ENCODE data around the gene TIGD1. TPM values are rescaled to one million over a fixed set of nuclear protein-coding genes. Genes with fewer than 3 reads are reported as not detected.

Gene TIGD1
- total and polyA plus RNA-seq, 10 donors = 4.4 to 13.5 (median 8.4) TPM

DNA sequence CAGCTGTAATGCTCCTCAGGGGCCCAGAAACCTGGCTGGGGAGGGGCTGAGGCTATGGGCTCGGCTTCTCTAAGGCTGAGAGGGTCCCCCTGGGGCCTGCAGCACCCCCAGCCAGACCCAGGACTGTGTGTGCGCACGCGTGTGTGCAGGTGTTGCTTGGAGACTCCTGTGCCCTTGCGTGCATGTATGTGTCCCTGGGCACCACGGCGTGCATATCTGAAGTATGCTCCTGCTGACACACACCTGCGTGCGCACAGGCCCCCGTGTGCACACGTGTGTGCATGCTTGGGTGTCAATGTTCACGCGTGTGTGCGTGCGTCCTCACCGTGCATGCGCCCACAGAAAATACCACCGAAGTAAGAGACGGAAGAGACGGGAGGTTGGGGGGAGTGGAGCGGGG, 47.8 kb downstream of the TIGD1 start:
- Histone ChIP-seq H3K36me3 (no peaks in the 10 kb centered on the region), H3K27ac (no peak overlapping the region), H3K4me1 (peaks cover 0 to 31% (median 23%) of the 10 kb centered on the region in 6 donors), H3K9me3 (no peaks in the 10 kb centered on the region), H3K4me3 (peak overlapping the region in 3 of 8 donors; percentile 33 to 64 (median 39)), H3K27me3 (replicated peaks in 1 of 7) (peaks cover 4 to 81% (median 28%) of the 10 kb centered on the region in 7 donors)
- intact Hi-C loops (cut with DNase I; ENCODE audit: low total_unique reads) = no loop called here
- DNase-seq = no peak
- TF ChIP-seq, protein P1, sequence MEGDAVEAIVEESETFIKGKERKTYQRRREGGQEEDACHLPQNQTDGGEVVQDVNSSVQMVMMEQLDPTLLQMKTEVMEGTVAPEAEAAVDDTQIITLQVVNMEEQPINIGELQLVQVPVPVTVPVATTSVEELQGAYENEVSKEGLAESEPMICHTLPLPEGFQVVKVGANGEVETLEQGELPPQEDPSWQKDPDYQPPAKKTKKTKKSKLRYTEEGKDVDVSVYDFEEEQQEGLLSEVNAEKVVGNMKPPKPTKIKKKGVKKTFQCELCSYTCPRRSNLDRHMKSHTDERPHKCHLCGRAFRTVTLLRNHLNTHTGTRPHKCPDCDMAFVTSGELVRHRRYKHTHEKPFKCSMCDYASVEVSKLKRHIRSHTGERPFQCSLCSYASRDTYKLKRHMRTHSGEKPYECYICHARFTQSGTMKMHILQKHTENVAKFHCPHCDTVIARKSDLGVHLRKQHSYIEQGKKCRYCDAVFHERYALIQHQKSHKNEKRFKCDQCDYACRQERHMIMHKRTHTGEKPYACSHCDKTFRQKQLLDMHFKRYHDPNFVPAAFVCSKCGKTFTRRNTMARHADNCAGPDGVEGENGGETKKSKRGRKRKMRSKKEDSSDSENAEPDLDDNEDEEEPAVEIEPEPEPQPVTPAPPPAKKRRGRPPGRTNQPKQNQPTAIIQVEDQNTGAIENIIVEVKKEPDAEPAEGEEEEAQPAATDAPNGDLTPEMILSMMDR (IDR thresholded peaks at IDR 0.05 in 8 of 11, conservative IDR thresholded peaks at IDR 0.05 in 3 of 11) = no peak
- no peak for TF ChIP-seq POLR2AphosphoS5 (IDR thresholded peaks at IDR 0.05)
- no peak for TF ChIP-seq POLR2A (IDR thresholded peaks at IDR 0.05)
- WGBS, 5 donors = 11 to 34% (median 15%) methylated on average over 3 to 21 of the region's 21 CpGs

DNA sequence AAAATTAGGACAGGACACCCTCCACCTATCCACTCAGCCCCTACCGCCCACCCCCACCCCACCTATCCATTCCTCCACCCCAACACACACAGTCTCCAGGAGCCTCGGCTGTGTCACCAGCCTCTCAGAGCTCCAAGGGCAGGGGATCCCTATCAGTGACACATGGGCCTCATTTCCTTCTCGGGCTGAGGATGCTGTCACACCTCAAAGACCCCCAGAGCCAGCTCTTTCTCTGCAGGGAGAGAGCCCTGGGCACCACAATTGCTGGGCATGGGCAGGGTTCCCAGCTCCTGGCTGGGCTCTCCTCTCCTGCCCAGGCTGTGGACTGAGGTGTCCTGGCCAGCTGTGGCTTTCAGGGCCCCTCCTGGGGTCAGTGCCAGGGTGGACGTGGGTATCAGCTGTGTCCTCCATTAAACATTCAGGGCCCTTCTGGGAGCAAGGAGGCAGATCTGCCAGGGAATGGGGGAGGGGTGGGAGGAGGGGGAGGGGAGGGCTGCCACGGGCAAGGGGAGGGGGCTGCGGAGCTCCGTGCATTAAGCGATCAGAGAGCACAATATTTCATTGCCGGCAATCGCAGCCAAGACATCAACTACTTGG, 48.5 kb downstream of the TIGD1 start:
- Histone ChIP-seq H3K4me3 (no peak overlapping the region), H3K4me1 (peaks cover 0 to 31% (median 23%) of the 10 kb centered on the region in 6 donors), H3K9me3 (no peaks in the 10 kb centered on the region), H3K27me3 (replicated peaks in 1 of 7) (peaks cover 4 to 81% (median 28%) of the 10 kb centered on the region in 7 donors), H3K36me3 (no peaks in the 10 kb centered on the region), H3K27ac (peak overlapping the region in 4 of 8 donors; percentile 2 to 40 (median 36))
- 34 to 49% (median 47%) methylated on average over 9 to 10 of the region's 10 CpGs for WGBS, 5 donors
- intact Hi-C loops (cut with DNase I; ENCODE audit: low total_unique reads) = no loop called here
- TF ChIP-seq, protein P1 (IDR thresholded peaks at IDR 0.05 in 8 of 11, conservative IDR thresholded peaks at IDR 0.05 in 3 of 11) = no peak
- no peak for TF ChIP-seq POLR2A (IDR thresholded peaks at IDR 0.05)
- TF ChIP-seq POLR2AphosphoS5 (IDR thresholded peaks at IDR 0.05) = no peak
- no peak for DNase-seq

DNA sequence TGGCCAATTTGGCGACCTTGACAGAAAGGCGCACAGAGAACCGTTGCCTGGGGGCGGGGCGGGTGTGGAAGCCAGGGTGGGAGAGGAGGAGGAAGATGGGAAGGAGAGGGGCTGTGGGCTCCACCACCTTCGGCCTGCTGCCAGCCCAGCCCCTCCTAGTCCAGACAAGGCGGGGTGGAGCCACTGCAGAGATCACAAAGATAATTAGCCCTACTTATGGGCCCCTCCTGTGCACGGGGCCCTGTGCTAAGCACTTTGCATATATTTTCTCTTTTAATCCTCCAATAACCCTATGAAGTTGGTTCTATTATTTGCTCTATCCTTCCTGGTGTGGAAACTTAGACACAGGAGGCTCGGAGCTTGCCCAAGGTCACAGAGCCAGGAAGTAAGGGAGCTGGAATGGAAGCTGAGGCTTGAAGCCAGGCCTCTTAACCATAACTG, 49.0 kb downstream of the TIGD1 start:
- intact Hi-C loops (cut with DNase I; ENCODE audit: low total_unique reads) = no loop called here
- TF ChIP-seq, protein P1 (IDR thresholded peaks at IDR 0.05 in 8 of 11, conservative IDR thresholded peaks at IDR 0.05 in 3 of 11) = no peak
- TF ChIP-seq POLR2AphosphoS5 (IDR thresholded peaks at IDR 0.05) (no peak), POLR2A (IDR thresholded peaks at IDR 0.05) (no peak)
- peaks cover 0 to 31% (median 23%) of the 10 kb centered on the region in 6 donors for H3K4me1 ChIP-seq
- H3K27me3 ChIP-seq (replicated peaks in 1 of 7) = peaks cover 4 to 81% (median 28%) of the 10 kb centered on the region in 7 donors
- peak overlapping the region in 5 of 8 donors; percentile 2 to 40 (median 33) for H3K27ac ChIP-seq
- 72 to 85% (median 77%) methylated on average over 9 of the region's 9 CpGs for WGBS, 5 donors
- no peak overlapping the region for H3K4me3 ChIP-seq
- no peaks in the 10 kb centered on the region for H3K9me3 ChIP-seq
- no peaks in the 10 kb centered on the region for H3K36me3 ChIP-seq
- no peak for DNase-seq

DNA sequence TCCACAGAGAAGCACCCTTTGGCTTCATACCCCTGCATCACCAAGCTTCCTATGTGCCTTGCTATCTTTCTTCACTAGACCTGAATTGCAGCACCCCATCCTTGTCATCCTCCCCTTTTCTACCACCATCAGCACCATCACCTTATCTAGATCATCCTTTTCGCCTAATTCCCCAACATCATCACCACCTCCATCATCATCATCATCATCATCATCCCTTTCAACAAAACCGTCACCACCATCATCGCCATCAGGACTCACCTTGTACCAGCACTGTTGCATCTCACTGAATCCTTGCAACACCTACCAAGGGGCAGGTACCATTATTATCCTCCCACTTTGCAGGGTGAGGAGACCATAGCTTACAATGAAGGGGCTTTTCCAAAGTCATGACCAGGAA, 51.9 kb downstream of the TIGD1 start:
- whole genome bisulfite sequencing, 5 donors = 90 to 97% (median 93%) methylated on average over 3 of the region's 3 CpGs
- intact Hi-C loops (cut with DNase I; ENCODE audit: low total_unique reads) = no loop called here
- H3K36me3 ChIP-seq = no peaks in the 10 kb centered on the region
- no peak overlapping the region for H3K27ac ChIP-seq
- TF ChIP-seq POLR2A (IDR thresholded peaks at IDR 0.05) (no peak), POLR2AphosphoS5 (IDR thresholded peaks at IDR 0.05) (no peak)
- TF ChIP-seq, protein P1 (IDR thresholded peaks at IDR 0.05 in 8 of 11, conservative IDR thresholded peaks at IDR 0.05 in 3 of 11) = no peak
- H3K4me3 ChIP-seq = no peak overlapping the region
- H3K4me1 ChIP-seq = peaks cover 0 to 26% (median 20%) of the 10 kb centered on the region in 6 donors
- DNase-seq = no peak
- H3K27me3 ChIP-seq (replicated peaks in 1 of 7) = peaks cover 4 to 54% (median 15%) of the 10 kb centered on the region in 7 donors
- H3K9me3 ChIP-seq = no peaks in the 10 kb centered on the region

All from spleen (tissue), 11 donors.